ENCODE data around the gene FOXP1.

- TF ChIP-seq CTCF (conservative IDR thresholded peaks at IDR 0.05 in 1 of 2, IDR thresholded peaks at IDR 0.05 in 1 of 2; ENCODE audit: low read depth in 1 of 2, low read length in 2 of 2) (no peak), EZH2 (IDR thresholded peaks at IDR 0.05; ENCODE audit: low read length, missing control alignments) (no peak)
Measured at GRCh38 chr3:71202848-71203533, 380.5 kb downstream of the FOXP1 start.

Measured in fibroblast of lung (primary cell).